GM21526 (cell line): ENCODE data around the gene MAN2C1.
A peak's percentile ranks its signal among the peaks of the same experiment; 100 is the strongest.
"Not testable (repeated sequence)": the region's sequence is repeated elsewhere in the genome, so short reads cannot be mapped to it uniquely, and the experiment has no call there.

ENCODE experiments used
- ATAC-seq: cut with Tn5 transposase; IDR thresholded peaks from one replicate; pipeline ENCODE4 v1.9.1; 2021; ENCODE audit warnings: moderate library complexity; ENCODE audit not compliant: unreplicated experiment, low FRiP score

The MAN2C1 gene

GRCh38 chr15:75367913-75368688 is at the start of gene MAN2C1:
TSS of gene MAN2C1 (minus strand) at chr15:75368607. CDS start at chr15:75368583, 24 bp downstream.
- peak; percentile 81 for ATAC-seq

- ATAC-seq, result no peak
Measured at GRCh38 chr15:75416584-75416983, 48.2 kb upstream of the MAN2C1 start.

- no peak for ATAC-seq
Measured at GRCh38 chr15:75410196-75410595, 41.8 kb upstream of the MAN2C1 start.

- ATAC-seq, result no peak
Measured at GRCh38 chr15:75407083-75407482, 38.7 kb upstream of the MAN2C1 start.

GRCh38 chr15:75403892-75404291 is 35.5 kb upstream of the MAN2C1 start:
- no peak for ATAC-seq

GRCh38 chr15:75397494-75397893 is 29.1 kb upstream of the MAN2C1 start:
- ATAC-seq, result no peak

GRCh38 chr15:75389791-75390382 is 21.5 kb upstream of the MAN2C1 start:
- no peak for ATAC-seq

- ATAC-seq, result not testable (repeated sequence)
Measured at GRCh38 chr15:75383986-75384385, 15.6 kb upstream of the MAN2C1 start.

- ATAC-seq, result no peak
Measured at GRCh38 chr15:75380773-75381172, 12.4 kb upstream of the MAN2C1 start.

GRCh38 chr15:75371901-75372688 is 3.7 kb upstream of the MAN2C1 start:
- no peak for ATAC-seq

GRCh38 chr15:75371486-75371885 is 3.1 kb upstream of the MAN2C1 start:
- ATAC-seq, result no peak

- ATAC-seq, result no peak
Measured at GRCh38 chr15:75369897-75370581, 1.6 kb upstream of the MAN2C1 start.

- ATAC-seq, result peak; percentile 11
Measured at GRCh38 chr15:75368689-75369239, 357 bp upstream of the MAN2C1 start.

- no peak for ATAC-seq
Measured at GRCh38 chr15:75367406-75367912, 948 bp downstream of the MAN2C1 start.

GRCh38 chr15:75367006-75367405 is 1.4 kb downstream of the MAN2C1 start:
- ATAC-seq, result no peak

- ATAC-seq, result no peak
Measured at GRCh38 chr15:75366163-75366562, 2.2 kb downstream of the MAN2C1 start.

GRCh38 chr15:75364881-75365280 is 3.5 kb downstream of the MAN2C1 start:
- no peak for ATAC-seq

- ATAC-seq, result no peak
Measured at GRCh38 chr15:75363786-75364185, 4.6 kb downstream of the MAN2C1 start.

- no peak for ATAC-seq
Measured at GRCh38 chr15:75362642-75363249, 5.7 kb downstream of the MAN2C1 start.
